Fibroblast of skin of abdomen (primary cell): Measurements from ENCODE around the gene KRTAP10-4. TPM values are rescaled to one million over a fixed set of nuclear protein-coding genes. Genes with fewer than 3 reads are reported as not detected.
"Not testable (repeated sequence)": the region's sequence is repeated elsewhere in the genome, so short reads cannot be mapped to it uniquely, and the experiment has no call there.

Source experiments
- DNase-seq: peaks from one replicate; pipeline ENCODE4 v3.0.0-alpha.2; 2013
- polyA plus RNA-seq, 2 experiments: library from polyadenylated mRNA; unstranded; fragments of 120-200 nt; gene quantifications; one replicate each; pipeline ENCODE4 v1.2.1, GENCODE V29; 2013; ENCODE audit not compliant: insufficient read length in 2 of 2

Gene KRTAP10-4, protein sequence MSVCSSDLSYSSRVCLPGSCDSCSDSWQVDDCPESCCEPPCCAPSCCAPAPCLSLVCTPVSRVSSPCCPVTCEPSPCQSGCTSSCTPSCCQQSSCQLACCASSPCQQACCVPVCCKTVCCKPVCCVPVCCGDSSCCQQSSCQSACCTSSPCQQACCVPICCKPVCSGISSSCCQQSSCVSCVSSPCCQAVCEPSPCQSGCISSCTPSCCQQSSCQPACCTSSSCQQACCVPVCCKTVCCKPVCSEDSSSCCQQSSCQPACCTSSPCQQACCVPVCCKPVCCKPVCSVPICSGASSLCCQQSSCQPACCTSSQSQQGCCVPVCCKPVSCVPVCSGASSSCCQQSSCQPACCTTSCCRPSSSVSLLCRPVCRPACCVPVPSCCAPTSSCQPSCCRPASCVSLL
- polyA plus RNA-seq (2013, experiment 1 of 2; ENCODE audit: insufficient read length): not detected
- polyA plus RNA-seq (2013, experiment 2 of 2; ENCODE audit: insufficient read length): not detected

DNA sequence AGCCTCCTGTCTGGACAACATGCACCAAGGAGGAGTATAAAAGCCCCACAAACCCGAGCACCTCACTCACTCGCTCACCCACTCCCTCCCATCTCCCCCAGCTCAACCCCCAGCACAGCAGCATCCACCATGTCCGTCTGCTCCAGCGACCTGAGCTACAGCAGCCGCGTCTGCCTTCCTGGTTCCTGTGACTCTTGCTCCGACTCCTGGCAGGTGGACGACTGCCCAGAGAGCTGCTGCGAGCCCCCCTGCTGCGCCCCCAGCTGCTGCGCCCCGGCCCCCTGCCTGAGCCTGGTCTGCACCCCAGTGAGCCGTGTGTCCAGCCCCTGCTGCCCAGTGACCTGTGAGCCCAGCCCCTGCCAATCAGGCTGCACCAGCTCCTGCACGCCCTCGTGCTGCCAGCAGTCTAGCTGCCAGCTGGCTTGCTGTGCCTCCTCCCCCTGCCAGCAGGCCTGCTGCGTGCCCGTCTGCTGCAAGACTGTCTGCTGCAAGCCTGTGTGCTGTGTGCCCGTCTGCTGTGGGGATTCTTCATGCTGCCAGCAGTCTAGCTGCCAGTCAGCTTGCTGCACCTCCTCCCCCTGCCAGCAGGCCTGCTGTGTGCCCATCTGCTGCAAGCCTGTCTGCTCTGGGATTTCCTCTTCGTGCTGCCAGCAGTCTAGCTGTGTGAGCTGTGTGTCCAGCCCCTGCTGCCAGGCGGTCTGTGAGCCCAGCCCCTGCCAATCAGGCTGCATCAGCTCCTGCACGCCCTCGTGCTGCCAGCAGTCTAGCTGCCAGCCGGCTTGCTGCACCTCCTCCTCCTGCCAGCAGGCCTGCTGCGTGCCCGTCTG is at the start of gene KRTAP10-4:
Gene KRTAP10-4 (plus strand): TSS at position 100 of the 827 bp plus-strand sequence. CDS start 30 bp downstream, at position 130.
- not testable (repeated sequence) for DNase-seq

DNA sequence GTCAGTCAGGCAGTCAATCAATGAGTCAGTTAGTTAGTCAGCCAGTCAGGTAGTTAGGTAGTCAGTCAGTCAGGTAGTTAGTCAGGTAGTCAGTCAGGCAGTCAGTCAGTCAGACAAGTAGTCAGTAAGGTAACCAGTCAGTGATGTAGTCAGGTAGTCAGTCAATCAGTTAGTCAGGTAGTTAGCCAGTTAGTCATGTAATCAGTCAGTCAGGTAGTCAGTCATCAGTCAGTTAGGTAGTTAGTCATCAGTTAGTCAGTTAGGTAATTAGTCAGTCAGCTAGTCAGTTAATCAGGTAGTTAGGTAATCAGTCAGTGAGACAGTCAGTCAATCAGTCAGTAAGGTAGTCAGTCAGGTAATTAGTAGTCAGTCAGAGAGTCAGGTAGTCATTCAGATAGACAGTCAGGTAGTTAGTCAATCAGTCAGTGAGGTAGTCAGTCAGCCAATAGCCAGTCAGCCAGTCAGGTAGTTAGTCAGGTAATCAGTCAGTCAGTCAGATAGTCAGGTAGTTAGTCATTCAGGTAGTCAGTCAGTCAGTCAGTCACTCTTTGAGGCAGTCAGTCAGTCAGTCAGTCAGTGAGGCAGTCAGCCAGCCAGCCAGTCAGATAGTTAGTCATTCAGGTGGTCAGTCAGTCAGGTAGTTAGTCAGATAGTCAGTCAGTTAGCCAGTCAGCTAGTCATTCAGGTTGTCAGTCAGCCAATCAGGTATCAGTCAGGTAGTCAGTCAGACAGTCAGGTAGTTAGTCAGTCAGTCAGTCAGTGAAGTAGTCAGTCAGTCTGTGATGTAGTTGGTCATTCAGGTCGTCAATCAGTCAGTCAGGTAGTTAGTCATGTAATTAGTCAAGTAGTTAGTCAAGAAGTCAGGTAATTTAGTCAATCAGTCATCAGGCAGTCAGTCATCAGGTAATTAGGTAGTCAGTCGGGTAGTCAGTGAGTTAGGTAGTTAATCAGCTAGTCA is 48.8 kb upstream of the KRTAP10-4 start:
- no peak for DNase-seq

DNA sequence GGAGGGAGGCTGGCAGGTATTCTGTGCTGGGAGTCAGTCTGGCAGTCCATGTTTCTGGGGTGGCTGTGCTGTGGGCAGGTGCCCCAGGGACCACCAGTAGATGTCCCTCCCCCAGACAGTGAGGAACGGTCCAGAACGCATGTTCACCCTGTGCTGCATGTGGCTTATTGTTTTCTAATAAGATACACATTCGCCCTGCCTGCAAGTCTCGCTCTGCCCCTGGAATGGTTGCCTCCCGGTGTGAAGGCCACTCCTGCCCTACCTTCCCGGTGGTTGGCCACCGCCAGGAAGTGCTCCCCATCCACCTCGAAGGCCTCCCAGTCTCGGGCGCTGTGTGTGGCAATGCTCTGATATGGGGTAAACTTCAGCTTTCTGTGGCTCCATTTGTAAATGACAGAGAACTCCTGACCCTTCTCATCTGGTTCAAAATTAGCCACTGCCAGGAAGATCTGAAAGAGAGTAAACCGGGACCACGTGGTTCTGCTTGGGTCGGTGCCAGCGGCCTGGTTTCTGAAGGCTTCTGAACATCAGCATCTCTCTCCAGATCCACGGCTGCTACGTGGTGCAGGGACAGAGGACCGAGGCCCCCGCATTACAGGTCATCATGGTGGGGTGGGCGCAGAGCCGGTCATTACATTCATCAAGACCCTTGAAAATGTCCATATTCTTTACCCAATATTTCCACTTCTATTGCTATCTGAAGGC is 48.0 kb upstream of the KRTAP10-4 start:
- no peak for DNase-seq

DNA sequence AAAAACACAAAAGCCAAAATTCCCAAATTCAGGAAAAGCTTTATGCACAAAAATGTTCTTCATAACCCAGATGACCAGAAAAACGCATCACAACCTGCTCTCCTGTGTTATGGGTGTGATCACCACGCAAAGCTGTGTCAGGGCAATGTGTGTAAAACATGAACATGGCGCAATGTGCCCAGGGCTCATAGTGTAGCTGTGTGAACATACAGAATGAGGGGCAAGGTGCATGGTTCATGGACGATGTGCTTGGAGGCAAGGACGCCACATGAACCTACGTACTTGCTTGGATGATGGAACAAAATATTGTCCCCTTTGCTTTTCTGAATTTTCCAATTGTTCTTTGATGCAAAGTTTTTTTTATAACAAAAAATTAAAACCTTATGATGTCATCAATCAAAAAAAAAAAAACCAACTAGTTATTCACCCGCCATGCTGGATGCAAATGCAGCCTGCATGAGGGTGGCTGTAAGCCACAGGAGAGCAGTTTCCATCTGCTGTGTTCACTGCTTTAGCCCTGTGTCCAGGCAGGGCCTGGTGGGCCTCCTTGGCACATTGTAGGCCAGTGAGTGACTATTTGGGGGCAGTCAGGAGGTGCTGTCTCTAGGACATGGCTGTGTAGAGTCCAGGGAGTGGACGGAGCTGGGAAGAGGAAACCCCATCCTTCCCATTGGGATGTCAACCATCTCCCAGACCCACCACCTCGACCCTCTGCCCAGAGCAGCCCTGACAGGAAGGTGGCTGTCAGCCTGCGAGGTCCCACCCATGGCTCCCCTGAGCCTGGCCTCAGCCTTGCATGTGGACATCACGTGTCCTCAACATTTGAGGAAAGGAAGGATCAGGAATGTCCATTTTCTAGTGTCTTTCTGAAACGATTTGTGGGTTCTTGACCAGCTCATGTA is 47.2 kb upstream of the KRTAP10-4 start:
- DNase-seq: no peak

DNA sequence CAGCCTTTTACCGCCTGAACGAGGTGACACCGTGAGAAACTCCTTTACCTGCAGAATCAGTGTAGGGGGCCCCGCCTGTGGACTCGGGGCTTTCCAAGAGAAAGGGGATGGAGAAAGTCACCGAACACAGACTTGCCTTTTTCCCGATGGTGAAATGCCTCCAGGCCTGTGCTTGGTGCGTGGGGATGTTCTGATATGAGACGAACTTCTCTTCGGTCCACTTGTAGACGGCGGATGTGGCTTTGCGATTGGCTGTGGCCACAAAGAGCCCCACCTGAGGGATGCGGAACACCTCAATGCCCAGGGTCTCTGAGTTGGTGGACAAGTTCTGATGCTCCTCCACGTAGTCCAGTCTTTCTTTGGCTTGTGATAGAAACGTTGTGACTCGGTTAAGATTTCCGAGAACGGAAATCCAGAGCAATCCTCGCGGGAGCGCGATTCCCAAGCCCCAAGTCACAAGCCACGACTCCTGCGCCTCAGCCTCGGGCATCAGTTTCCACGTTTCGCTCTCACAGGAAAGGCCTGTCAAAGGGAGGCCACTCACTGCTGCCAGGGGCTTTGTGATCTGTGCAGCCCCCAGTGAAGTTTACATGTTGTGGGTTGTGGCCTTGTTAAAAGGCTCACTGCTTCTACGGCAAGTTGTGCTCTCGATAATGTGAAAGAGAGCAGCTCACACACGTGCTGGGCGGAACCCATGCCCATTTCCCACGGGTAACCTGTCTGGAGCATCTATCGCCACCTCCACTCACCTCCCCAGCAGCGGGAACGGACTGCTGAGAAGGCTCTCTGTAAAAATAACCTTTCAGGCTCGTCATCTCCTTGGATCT is 46.2 kb upstream of the KRTAP10-4 start:
- DNase-seq: no peak

DNA sequence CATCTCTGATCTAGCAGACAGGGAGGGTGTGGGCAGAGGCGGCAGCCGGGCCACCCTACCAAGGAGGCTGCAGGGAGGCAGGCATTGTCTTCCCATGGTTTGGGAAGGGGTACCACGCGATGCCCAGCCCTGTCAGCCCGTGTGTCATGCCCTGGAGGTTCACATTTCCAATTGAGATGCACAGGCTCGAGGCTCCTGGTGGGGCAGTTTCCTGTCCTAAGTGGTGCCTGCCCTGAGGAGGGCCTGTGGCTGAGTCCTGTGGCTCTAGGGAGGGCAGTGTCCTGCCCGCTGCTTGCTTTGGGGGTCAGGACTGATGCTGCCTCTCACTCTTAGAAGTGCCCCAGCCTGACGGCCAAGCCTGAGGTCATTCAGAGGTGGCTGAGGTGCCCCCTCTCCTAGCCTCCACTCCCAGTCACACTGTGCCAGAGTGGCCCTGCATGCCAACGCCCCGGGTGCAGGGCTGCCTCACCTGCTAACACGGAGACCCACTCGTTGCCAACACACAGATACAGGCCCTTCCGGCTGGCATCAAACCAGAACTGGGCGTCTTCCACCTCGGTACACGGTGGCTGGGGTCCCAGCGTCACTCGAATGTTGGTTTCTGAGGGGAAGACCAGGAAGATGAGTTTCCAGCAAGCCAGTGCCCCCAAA is 45.4 kb upstream of the KRTAP10-4 start:
- no peak for DNase-seq

DNA sequence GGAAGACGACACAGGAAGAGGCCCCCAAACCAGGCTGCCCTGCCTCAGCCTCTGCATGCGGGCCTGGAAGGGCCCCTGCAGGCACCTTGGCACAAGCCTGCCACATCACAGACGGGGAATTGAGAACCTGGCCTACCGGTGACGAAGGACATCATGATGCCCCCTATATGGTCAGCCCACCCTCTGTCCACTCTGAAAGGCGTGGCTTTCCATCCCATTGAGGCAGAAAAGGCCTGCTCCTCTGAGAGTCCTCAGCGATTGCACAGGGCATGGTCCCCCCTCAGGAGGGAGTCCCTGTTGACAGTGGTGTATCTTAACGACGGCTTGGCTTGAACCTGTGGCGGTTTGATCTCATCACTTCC is 44.9 kb upstream of the KRTAP10-4 start:
- DNase-seq: no peak

DNA sequence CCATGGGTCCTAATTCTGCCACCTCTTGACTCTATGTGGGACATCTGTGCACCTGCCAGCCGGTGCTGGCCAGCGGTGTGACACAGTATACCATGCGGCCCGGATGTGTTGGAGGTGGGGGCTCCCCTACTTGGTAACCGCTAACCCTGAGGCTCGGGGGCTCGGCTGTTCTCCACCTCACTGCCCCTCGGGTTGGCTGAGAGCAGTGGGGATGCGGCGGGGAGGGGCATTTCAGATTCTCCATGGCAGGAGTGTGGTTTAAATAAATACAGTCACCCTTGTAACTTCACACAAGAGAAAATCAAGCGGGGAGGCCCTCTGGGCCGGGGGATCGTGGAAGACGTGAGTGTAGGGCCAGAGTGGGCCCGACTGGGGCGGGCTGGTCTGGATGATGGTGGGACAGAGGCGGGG is 44.5 kb upstream of the KRTAP10-4 start:
- DNase-seq: no peak

DNA sequence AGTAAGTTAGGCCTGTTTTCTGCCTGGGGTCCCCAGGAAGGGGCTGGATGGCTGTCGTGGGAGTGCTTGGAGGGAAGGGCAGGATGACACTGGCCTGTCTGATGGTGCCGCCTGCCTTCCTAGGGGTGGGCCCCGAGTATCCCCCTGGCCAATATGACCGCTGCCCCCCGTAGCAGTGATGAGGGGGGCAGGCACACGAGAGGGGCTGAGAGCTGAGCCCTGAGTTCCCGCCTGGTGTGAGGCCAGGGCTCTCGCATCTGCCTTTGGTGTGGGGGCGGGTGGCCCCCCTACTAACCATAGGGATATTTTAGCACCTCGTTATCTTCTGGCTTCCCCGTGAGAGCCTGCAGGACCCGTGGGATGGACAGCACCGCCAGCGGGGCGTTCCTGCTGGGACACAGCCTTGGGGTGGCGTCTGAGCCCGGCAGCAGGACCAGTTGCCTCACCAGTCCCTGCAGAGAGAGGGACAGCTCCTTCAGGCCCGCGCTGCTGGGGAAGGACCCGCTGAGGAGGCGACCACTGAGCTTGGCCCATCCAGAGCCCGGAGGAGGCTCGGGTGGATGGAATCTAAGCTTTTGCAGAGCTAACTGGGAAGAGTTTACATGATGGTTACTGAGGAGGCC is 43.9 kb upstream of the KRTAP10-4 start:
- DNase-seq: no peak

DNA sequence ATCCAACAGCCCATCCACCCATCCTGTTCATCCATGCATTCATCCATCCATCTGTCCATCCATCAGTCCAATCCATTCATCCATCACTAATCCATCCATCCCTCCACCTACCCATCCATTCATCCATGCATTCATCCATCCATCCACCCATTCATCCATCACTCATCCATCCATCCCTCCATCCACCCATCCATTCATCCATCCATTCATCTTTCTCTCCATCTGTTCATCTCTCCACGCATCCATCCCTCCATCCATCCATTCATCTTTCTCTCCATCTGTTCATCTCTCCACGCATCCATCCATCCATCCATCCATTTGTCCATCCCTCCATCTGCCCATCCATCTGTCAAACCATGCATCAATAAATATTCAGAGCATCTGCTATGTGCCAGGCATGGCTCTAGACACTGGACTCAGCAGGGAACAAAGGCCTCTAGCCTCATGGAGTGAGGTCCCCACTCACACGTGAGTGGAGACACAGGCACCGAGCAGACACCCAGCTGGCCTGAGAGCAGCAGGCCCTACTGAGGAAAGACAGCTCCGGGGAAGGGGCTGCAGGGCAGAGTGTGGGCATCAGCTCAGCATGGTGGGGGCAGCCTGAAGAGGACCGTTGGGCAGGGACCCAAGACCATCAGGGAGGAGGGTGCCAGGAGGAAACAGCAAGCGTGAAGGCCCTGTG is 43.2 kb upstream of the KRTAP10-4 start:
- DNase-seq: no peak

DNA sequence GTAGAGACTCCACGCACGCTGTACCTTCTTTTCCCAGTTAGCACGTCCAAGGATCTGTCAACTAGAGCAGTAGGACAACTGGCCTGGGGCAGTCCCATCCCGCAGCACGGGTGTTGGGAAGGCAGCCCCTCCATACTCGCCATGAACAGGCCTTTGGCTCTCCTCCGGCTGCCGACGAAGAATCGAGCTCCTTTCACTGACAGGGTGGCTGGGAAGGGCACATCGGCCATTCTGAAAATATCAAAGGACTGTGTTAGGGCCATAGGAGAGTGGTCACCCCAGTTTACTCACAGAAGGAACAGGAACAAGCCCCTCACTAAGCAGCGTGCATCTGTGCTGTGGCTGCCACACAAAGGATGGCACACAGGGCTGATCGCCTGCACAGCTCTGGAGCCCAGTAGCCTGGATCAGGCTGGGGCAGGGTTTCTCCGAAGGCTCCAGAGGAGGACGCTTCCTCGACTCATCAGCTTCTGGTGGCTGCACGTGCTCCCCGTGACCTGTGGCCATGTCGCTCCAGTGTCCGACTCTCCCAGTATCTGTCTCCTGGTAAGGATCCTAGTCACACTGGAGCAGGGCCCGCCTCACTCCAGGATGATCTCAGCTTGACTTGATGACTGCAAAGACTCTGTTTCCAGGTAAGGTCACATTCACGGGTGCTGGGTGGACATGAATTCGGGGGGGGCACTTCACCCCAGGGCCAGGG is 42.5 kb upstream of the KRTAP10-4 start:
- no peak for DNase-seq

DNA sequence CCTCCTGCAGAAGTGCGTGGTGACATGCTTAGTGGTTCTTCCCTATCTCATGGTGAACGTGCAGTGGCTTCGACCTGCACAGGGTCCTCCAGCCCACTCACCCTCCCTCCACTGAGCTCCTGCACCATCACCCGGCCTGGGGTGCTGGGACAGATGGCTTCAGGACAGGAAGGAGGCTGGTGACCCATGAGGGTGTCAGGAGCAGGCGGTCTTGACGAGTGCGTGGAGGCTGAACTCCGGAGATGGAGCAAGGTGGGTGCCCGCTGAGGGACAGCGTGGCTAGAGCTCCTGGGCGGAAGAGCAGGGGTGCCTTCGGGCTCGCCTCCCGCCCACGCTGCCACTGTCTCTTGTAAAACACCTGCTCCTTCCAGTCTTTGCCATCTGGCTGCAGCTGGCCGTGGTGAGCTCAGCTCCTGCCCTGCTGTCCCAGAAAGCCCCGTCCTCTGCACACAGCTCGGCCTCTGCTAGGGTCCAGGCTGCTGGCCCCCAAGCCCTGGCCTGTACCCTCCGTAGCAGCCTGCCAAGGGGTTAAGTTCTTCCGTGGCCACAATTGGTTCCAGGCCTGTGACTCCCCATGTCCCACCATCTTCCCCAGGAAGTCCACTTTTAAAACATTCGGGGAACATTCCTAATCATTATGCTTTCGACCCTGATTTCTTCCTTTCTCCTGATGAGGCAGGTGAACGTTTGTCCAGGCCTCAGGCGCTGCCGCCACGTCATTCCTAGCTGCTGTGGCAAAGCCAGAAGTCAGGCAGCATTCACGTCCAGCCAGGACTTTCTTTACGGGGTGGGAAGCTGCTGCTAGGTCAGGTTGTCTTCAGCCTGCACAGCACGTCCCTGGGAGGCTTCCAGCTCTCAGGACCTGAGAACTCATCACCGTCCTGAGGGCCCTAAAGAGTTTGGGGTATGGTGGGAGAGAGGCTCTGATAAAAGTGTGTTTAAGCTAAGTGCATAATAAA is 41.6 kb upstream of the KRTAP10-4 start:
- DNase-seq: no peak

DNA sequence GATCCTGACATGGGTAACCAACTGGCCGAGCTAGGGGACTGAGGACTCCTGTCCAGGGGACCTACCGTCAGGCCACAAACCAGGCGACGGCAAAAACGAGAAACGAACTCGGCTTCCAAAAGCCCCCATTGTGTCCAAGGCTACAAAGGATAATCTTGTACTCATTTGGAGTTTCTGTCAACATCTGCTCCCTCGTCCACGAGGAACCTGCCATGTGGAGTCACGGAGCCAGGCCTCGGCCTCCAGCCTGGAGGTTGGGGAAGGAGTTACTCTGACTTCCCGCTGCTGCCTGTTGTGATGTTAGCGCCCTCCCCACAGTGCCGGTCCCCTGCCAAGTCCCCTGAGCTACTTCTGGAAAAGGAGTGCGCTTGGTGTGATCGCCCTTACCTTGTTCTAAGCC is 40.8 kb upstream of the KRTAP10-4 start:
- no peak for DNase-seq

DNA sequence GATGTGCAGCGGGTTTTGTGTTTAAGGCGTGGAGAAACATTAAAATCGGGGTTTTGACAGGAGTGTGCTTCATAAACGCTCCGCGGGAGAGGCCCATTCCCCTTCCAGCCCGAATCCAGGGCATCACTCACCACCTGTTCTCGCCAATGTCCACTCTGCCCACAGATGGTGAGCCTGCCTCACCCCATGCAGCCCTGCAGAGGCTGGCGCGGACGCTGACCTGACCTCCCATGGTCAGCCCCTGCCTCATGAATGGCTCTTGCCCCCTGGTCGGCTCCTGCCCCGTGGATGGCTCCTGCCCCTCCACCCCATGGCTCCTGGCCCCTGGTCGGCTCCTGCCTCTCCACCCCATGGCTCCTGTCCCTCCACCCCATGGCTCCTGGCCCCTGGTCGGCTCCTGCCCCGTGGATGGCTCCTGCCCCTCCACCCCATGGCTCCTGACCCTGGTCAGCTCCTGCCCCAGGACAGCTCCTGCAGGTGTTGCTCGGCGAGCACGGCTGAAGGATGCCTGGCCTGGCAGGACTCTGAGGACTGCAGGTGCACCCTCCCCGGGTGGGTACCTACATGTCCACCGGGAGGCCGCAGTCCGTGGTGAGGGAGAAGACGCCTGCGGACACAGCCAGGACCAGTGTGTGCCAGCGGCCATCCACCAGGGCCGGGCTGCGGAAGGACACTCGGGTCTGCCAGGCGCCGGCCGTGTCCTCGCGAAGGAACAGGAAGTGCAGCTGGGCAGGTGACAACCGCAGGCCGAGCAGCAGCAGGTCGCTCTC is 40.2 kb upstream of the KRTAP10-4 start:
- no peak for DNase-seq

DNA sequence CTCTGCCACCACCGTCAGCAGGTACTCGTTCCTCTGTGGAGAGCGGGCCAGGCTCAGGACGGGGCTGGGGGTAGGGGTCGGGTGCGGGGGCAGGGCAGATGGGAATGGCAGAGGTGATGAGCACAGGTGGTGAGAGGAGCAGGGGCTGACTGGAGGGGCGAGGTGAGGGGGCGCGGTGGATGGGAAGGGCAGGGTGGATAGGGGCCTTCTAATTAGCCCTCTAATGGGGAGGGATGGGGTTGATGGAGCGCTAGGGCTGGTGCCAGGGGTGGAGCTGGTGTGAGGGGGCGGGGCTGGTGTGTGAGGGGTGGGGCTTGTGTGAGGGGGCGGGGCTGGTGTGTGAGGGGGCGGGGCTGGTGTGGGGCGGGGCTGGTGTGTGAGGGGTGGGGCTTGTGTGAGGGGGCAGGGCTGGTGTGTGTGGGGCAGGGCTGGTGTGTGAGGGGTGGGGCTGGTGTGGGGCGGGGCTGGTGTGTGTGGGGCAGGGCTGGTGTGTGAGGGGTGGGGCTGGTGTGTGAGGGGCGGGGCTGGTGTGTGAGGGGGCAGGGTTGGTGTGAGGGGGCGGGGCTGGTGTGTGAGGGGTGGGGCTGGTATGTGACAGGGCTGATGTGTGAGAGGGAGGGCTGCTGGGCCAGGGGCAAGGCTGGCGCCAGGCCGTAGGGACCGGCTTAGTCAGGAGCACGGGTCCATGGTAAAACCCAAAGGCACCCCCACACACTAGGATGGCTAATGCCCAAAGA is 39.5 kb upstream of the KRTAP10-4 start:
- DNase-seq: no peak
